AG10803 (cell line): ENCODE results near the gene DISC1.

ENCODE experiments used
- DNase-seq: peaks from one replicate; pipeline ENCODE4 v3.0.0; 2010; ENCODE audit warnings: low read depth
- H3K4me3 ChIP-seq: 2 replicates; pipeline ENCODE4 v1.5.1; 2011; ENCODE audit warnings: mild to moderate bottlenecking, low read length, control low read depth
- TF ChIP-seq, protein P1 (sequence below): conservative IDR thresholded peaks from 2 replicates; pipeline ENCODE4 v1.5.1; 2011; ENCODE audit warnings: mild to moderate bottlenecking, low read length, control low read depth, inconsistent platforms

The DISC1 gene

DNA sequence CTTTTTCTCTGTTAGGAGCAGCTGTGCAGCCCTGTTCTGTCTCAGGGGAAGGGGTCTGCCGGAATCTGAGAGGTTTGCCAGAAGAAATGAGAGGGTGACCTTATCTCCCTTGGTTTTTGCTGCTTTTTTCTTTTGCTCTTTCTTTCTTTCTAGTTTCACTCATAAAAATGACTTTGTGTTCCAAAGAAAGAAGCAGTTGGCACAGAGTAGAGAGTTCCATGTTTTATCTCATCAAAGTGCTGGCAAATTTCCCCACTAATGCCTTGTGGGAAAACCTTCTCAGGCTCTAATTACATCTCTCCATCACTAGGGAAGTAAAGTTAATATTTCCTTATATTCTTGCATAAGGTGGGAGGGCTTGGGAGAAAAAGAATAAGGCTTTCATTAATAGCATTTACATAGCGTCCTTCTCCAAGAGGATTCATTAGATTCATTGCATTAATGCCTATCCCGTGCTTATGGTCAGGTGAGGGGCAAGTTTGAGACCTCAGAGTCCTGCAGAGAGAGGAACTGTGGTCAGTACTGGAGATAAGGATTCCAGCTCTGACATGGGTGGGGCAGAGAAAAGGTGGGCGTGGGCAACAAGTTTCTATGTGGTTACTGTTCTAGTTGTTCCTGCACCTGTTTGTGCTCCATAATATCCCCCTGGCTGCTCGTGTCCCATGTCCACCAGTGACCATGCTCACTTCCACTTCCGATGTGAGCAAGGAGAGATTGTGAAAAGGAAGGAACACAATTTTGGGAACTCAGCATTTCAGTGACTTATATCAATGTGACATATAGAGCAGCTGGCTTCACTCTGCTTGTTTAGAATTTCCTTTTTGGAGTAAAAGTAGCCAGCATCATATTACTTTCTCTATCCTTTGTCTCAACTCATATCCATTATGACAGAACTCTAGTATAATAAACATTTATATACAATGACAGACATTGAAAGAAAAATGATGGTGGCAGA is 79.5 kb downstream of the DISC1 start:
- DNase-seq = no peak
- H3K4me3 ChIP-seq = no peak overlapping the region
- TF ChIP-seq, protein P1, sequence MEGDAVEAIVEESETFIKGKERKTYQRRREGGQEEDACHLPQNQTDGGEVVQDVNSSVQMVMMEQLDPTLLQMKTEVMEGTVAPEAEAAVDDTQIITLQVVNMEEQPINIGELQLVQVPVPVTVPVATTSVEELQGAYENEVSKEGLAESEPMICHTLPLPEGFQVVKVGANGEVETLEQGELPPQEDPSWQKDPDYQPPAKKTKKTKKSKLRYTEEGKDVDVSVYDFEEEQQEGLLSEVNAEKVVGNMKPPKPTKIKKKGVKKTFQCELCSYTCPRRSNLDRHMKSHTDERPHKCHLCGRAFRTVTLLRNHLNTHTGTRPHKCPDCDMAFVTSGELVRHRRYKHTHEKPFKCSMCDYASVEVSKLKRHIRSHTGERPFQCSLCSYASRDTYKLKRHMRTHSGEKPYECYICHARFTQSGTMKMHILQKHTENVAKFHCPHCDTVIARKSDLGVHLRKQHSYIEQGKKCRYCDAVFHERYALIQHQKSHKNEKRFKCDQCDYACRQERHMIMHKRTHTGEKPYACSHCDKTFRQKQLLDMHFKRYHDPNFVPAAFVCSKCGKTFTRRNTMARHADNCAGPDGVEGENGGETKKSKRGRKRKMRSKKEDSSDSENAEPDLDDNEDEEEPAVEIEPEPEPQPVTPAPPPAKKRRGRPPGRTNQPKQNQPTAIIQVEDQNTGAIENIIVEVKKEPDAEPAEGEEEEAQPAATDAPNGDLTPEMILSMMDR = no peak

DNA sequence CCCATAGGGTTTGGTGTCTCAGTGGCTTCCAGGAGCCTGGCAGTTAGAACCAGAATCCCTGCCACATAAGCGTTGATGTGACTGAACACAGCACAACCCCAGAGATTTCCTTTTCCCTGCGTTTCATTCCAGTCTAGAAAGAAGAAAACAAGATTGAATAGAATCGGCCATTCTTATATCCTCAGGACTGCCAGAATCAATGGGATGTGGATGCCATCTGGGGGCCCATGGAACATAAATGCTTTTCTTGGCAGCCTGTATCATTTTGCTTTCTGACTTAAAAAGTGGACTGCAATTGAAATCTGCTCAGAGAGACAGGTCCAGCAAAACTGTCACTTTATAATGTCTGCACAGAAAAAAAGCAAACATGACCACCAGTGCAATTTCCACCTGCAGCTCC is 80.3 kb downstream of the DISC1 start:
- H3K4me3 ChIP-seq = no peak overlapping the region
- TF ChIP-seq, protein P1 = no peak
- no peak for DNase-seq

DNA sequence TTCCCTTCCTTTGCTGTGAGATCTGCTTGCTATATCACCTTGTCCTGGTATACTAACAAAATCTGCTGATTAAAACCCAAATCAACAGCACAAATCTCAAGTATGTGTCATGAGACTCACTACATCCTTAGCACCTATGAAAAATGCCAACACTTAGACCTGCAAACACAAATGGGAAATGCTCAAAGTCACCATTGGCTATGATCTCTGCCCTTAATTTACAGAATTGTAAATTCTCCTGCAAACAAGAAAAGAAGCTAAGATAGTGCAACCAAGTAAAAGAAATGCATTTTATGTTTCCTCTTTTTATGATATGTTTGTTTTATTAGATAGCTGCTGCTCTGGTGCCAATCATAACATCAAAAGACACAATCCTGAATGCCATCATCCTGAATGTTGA is 80.8 kb downstream of the DISC1 start:
- H3K4me3 ChIP-seq = no peak overlapping the region
- TF ChIP-seq, protein P1 = no peak
- no peak for DNase-seq

GRCh38 chr1:231708394-231708793 is 81.8 kb downstream of the DISC1 start:
- no peak overlapping the region for H3K4me3 ChIP-seq
- TF ChIP-seq, protein P1 = no peak
- no peak for DNase-seq

GRCh38 chr1:231714440-231714839 is 87.8 kb downstream of the DISC1 start:
- H3K4me3 ChIP-seq = no peak overlapping the region
- TF ChIP-seq, protein P1 = no peak
- no peak for DNase-seq

- H3K4me3 ChIP-seq = no peak overlapping the region
- DNase-seq = no peak
- TF ChIP-seq, protein P1 = no peak
These were observed 89.5 kb downstream of the DISC1 start for GRCh38 chr1:231715816-231716722.
